GM23338 (cell line): Measurements from ENCODE around the gene CTAG2. TPM values are rescaled to one million over a fixed set of nuclear protein-coding genes. Genes with fewer than 3 reads are reported as not detected.

Experiments
- ATAC-seq: fragments of 200-7000 bp; cut with Tn5 transposase; 3 replicates; pipeline ENCODE4 v1.9.1; 2020
- DNase-seq: peaks from one replicate; pipeline ENCODE4 v3.0.0-alpha.2; 2015; ENCODE audit warnings: low spot score
- H2AFZ ChIP-seq: fragments of 200-600 bp; sonication (generic); 2 replicates; pipeline ENCODE4 v1.8.0; 2016; ENCODE audit warnings: antibody characterized with exemption, mild to moderate bottlenecking, moderate library complexity
- H3F3A ChIP-seq: fragments of 200-600 bp; sonication (generic); replicated peaks from 2 replicates; pipeline ENCODE4 v1.8.0; 2017; ENCODE audit warnings: antibody characterized with exemption, mixed run types, low read depth
- H3K27ac ChIP-seq: fragments of 200-600 bp; sonication (generic); 2 replicates; pipeline ENCODE4 v1.6.1; 2016; ENCODE audit warnings: low read depth
- H3K27me3 ChIP-seq: fragments of 200-600 bp; sonication (generic); 2 replicates; pipeline ENCODE4 v1.8.0; 2016; ENCODE audit warnings: mild to moderate bottlenecking, mixed run types, moderate library complexity; ENCODE audit not compliant: insufficient read depth
- H3K36me3 ChIP-seq: fragments of 200-600 bp; sonication (generic); 2 replicates; pipeline ENCODE4 v1.8.0; 2016; ENCODE audit warnings: mild to moderate bottlenecking; ENCODE audit not compliant: insufficient read depth
- H3K4me1 ChIP-seq: fragments of 200-600 bp; sonication (generic); 2 replicates; pipeline ENCODE4 v1.8.0; 2016; ENCODE audit warnings: mild to moderate bottlenecking, moderate library complexity; ENCODE audit not compliant: insufficient read depth
- H3K4me2 ChIP-seq: fragments of 200-600 bp; sonication (generic); 2 replicates; pipeline ENCODE4 v1.7.1; 2017; ENCODE audit warnings: mixed run types
- H3K4me3 ChIP-seq: fragments of 200-600 bp; sonication (generic); 2 replicates; pipeline ENCODE4 v1.6.1; 2016; ENCODE audit warnings: mixed run types
- H3K79me2 ChIP-seq: fragments of 200-600 bp; sonication (generic); replicated peaks from 2 replicates; pipeline ENCODE4 v1.8.0; 2017; ENCODE audit warnings: mild to moderate bottlenecking; ENCODE audit not compliant: insufficient read depth
- H3K9me2 ChIP-seq: fragments of 200-600 bp; sonication (generic); 2 replicates; pipeline ENCODE4 v1.8.0; 2017; ENCODE audit not compliant: insufficient read depth
- H4K20me1 ChIP-seq: fragments of 200-600 bp; sonication (generic); replicated peaks from 2 replicates; pipeline ENCODE4 v1.8.0; 2017; ENCODE audit warnings: mild to moderate bottlenecking; ENCODE audit not compliant: insufficient read depth
- H3K27ac Mint-ChIP-seq: 2 replicates; pipeline ENCODE4 v1.8.0; 2020; ENCODE audit warnings: inconsistent platforms, mild to moderate bottlenecking, moderate library complexity, mixed read lengths
- H3K27me3 Mint-ChIP-seq: 3 replicates; pipeline ENCODE4 v1.8.0; 2022; ENCODE audit warnings: low read depth, mild to moderate bottlenecking, moderate library complexity, mixed read lengths, inconsistent platforms; ENCODE audit not compliant: insufficient read depth, poor library complexity
- H3K36me3 Mint-ChIP-seq: 3 replicates; pipeline ENCODE4 v1.8.0; 2021; ENCODE audit warnings: low read depth, mild to moderate bottlenecking, inconsistent platforms, moderate library complexity, mixed read lengths
- H3K4me1 Mint-ChIP-seq: 3 replicates; pipeline ENCODE4 v1.8.0; 2020; ENCODE audit warnings: mild to moderate bottlenecking, inconsistent platforms, mixed read lengths
- H3K4me3 Mint-ChIP-seq: 3 replicates; pipeline ENCODE4 v1.8.0; 2021; ENCODE audit warnings: moderate library complexity, mild to moderate bottlenecking, inconsistent platforms, mixed read lengths
- H3K9me3 Mint-ChIP-seq: 3 replicates; pipeline ENCODE4 v1.8.0; 2020; ENCODE audit warnings: moderate library complexity, mild to moderate bottlenecking, inconsistent platforms, mixed read lengths
- CREB1 ChIP-seq: fragments of 250-450 bp; sonication (Bioruptor Pico); IDR thresholded peaks from 2 replicates; pipeline ENCODE4 v1.5.0; 2020; ENCODE audit warnings: low read depth, mild to moderate bottlenecking, moderate library complexity
- EZH2 ChIP-seq: fragments of 200-600 bp; sonication (generic); IDR thresholded peaks from one replicate; pipeline ENCODE4 v1.8.0; 2017; ENCODE audit warnings: antibody characterized with exemption, mild to moderate bottlenecking, low read depth; ENCODE audit not compliant: unreplicated experiment
- EZH2phosphoT487 ChIP-seq: fragments of 200-600 bp; sonication (generic); IDR thresholded peaks from one replicate; pipeline ENCODE4 v1.8.1; 2018; ENCODE audit warnings: antibody characterized with exemption; ENCODE audit not compliant: unreplicated experiment
- JUNB ChIP-seq: IDR thresholded peaks from one replicate; pipeline ENCODE4 v1.6.1; 2016; ENCODE audit warnings: antibody characterized with exemption; ENCODE audit not compliant: unreplicated experiment
- NANOG ChIP-seq: IDR thresholded peaks from 2 replicates; pipeline ENCODE4 v1.6.1; 2016; ENCODE audit warnings: antibody characterized with exemption, borderline replicate concordance
- POLR2AphosphoS5 ChIP-seq: IDR thresholded peaks from 2 replicates; pipeline ENCODE4 v1.6.1; 2016; ENCODE audit warnings: antibody characterized with exemption, low read depth
- STAT1 ChIP-seq: IDR thresholded peaks from one replicate; pipeline ENCODE4 v1.6.1; 2016; ENCODE audit warnings: antibody characterized with exemption; ENCODE audit not compliant: unreplicated experiment
- ZNF114 ChIP-seq: fragments of 250-450 bp; sonication (Bioruptor Pico); IDR thresholded peaks from 2 replicates; pipeline ENCODE4 v1.5.0; 2020; ENCODE audit warnings: mild to moderate bottlenecking, moderate library complexity
- ZNF331 ChIP-seq: fragments of 250-450 bp; sonication (Bioruptor Pico); IDR thresholded peaks from 2 replicates; pipeline ENCODE4 v1.5.0; 2020; ENCODE audit warnings: low read depth, mild to moderate bottlenecking, moderate library complexity
- polyA plus RNA-seq: library from polyadenylated mRNA; unstranded; fragments of >200 nt; fragmentation: Nextera tagmentation; extraction: Ambion mirVana; gene quantifications from 2 replicates; pipeline ENCODE4 v1.2.1, GENCODE V29; 2016
- total RNA-seq: library from RNA; depleted of rRNA; stranded (reverse); fragments of >200 nt; shearing (Covaris generic); gene quantifications from 2 replicates; pipeline ENCODE4 v1.2.3, GENCODE V29; 2014
- TF ChIP-seq, protein P1 (sequence below): IDR thresholded peaks from 2 replicates; pipeline ENCODE4 v1.6.1; 2016; ENCODE audit warnings: antibody characterized with exemption
- TF ChIP-seq, protein P2 (sequence below): IDR thresholded peaks from one replicate; pipeline ENCODE4 v1.6.1; 2018; ENCODE audit warnings: antibody characterized with exemption; ENCODE audit not compliant: unreplicated experiment
- TF ChIP-seq, protein P3 (sequence below): fragments of 250-450 bp; sonication (Bioruptor Pico); IDR thresholded peaks from 2 replicates; pipeline ENCODE4 v1.5.0; 2020; ENCODE audit warnings: mild to moderate bottlenecking, moderate library complexity
- TF ChIP-seq, protein P4 (sequence below), 2 experiments: fragments of 200-600 bp in 1 of 2; sonication (generic) in 1 of 2; conservative IDR thresholded peaks; 2 replicates each; pipeline versions ENCODE4 v1.5.1 to v1.6.1; 2016 to 2017; ENCODE audit warnings: antibody characterized with exemption in 2 of 2, low read depth in 2 of 2, mild to moderate bottlenecking in 2 of 2, moderate library complexity in 1 of 2

CTAG2 gene
- total and polyA plus RNA-seq, 2 experiments from 2014 or later: 0.87 TPM; not detected in 1

DNA sequence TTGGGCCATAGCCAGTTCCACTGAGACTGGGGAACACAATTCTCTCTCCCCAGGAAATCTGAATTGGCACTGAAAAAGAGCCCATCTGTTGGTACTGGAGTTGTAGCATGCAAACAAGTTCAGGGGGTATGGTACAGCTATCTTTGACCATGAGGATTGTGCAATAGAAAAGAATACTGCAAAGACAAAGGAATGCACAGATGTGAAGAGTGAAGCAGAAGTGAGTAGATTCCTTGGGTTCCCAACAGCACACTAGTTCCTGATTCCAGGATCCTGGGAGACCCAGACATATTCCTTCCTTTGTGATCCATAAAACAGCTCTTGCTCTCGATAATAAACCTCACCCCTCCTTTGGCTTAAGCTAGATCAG, 43.3 kb upstream of the CTAG2 start:
- Histone ChIP-seq H3K36me3 (no peaks in the 10 kb centered on the region), H3K4me1 (peaks cover 6% of the 10 kb centered on the region; the same call in 1 of the 2 replicates), H3K4me3 (no peak overlapping the region), H3K27me3 (no peaks in the 10 kb centered on the region), H3K27ac (no peak overlapping the region), H3K4me2 (no peak overlapping the region), H3F3A (no peaks in the 10 kb centered on the region), H3K79me2 (no peaks in the 10 kb centered on the region), H3K9me2 (0 out of 2 replicates have a peak, but pooled peaks cover 2% of the 10 kb centered on the region), H2AFZ (no peak overlapping the region), H4K20me1 (no peaks in the 10 kb centered on the region)
- TF ChIP-seq NANOG (no peak), ZNF114 (CRISPR knock-in tag) (no peak), ZNF331 (CRISPR knock-in tag) (no peak), JUNB (no peak), CREB1 (CRISPR knock-in tag) (no peak), EZH2 (no peak), POLR2AphosphoS5 (no peak), EZH2phosphoT487 (no peak), STAT1 (no peak)
- TF ChIP-seq, protein P1, sequence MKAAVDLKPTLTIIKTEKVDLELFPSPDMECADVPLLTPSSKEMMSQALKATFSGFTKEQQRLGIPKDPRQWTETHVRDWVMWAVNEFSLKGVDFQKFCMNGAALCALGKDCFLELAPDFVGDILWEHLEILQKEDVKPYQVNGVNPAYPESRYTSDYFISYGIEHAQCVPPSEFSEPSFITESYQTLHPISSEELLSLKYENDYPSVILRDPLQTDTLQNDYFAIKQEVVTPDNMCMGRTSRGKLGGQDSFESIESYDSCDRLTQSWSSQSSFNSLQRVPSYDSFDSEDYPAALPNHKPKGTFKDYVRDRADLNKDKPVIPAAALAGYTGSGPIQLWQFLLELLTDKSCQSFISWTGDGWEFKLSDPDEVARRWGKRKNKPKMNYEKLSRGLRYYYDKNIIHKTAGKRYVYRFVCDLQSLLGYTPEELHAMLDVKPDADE: no peak
- TF ChIP-seq, protein P2, sequence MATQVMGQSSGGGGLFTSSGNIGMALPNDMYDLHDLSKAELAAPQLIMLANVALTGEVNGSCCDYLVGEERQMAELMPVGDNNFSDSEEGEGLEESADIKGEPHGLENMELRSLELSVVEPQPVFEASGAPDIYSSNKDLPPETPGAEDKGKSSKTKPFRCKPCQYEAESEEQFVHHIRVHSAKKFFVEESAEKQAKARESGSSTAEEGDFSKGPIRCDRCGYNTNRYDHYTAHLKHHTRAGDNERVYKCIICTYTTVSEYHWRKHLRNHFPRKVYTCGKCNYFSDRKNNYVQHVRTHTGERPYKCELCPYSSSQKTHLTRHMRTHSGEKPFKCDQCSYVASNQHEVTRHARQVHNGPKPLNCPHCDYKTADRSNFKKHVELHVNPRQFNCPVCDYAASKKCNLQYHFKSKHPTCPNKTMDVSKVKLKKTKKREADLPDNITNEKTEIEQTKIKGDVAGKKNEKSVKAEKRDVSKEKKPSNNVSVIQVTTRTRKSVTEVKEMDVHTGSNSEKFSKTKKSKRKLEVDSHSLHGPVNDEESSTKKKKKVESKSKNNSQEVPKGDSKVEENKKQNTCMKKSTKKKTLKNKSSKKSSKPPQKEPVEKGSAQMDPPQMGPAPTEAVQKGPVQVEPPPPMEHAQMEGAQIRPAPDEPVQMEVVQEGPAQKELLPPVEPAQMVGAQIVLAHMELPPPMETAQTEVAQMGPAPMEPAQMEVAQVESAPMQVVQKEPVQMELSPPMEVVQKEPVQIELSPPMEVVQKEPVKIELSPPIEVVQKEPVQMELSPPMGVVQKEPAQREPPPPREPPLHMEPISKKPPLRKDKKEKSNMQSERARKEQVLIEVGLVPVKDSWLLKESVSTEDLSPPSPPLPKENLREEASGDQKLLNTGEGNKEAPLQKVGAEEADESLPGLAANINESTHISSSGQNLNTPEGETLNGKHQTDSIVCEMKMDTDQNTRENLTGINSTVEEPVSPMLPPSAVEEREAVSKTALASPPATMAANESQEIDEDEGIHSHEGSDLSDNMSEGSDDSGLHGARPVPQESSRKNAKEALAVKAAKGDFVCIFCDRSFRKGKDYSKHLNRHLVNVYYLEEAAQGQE: no peak
- TF ChIP-seq, protein P3, sequence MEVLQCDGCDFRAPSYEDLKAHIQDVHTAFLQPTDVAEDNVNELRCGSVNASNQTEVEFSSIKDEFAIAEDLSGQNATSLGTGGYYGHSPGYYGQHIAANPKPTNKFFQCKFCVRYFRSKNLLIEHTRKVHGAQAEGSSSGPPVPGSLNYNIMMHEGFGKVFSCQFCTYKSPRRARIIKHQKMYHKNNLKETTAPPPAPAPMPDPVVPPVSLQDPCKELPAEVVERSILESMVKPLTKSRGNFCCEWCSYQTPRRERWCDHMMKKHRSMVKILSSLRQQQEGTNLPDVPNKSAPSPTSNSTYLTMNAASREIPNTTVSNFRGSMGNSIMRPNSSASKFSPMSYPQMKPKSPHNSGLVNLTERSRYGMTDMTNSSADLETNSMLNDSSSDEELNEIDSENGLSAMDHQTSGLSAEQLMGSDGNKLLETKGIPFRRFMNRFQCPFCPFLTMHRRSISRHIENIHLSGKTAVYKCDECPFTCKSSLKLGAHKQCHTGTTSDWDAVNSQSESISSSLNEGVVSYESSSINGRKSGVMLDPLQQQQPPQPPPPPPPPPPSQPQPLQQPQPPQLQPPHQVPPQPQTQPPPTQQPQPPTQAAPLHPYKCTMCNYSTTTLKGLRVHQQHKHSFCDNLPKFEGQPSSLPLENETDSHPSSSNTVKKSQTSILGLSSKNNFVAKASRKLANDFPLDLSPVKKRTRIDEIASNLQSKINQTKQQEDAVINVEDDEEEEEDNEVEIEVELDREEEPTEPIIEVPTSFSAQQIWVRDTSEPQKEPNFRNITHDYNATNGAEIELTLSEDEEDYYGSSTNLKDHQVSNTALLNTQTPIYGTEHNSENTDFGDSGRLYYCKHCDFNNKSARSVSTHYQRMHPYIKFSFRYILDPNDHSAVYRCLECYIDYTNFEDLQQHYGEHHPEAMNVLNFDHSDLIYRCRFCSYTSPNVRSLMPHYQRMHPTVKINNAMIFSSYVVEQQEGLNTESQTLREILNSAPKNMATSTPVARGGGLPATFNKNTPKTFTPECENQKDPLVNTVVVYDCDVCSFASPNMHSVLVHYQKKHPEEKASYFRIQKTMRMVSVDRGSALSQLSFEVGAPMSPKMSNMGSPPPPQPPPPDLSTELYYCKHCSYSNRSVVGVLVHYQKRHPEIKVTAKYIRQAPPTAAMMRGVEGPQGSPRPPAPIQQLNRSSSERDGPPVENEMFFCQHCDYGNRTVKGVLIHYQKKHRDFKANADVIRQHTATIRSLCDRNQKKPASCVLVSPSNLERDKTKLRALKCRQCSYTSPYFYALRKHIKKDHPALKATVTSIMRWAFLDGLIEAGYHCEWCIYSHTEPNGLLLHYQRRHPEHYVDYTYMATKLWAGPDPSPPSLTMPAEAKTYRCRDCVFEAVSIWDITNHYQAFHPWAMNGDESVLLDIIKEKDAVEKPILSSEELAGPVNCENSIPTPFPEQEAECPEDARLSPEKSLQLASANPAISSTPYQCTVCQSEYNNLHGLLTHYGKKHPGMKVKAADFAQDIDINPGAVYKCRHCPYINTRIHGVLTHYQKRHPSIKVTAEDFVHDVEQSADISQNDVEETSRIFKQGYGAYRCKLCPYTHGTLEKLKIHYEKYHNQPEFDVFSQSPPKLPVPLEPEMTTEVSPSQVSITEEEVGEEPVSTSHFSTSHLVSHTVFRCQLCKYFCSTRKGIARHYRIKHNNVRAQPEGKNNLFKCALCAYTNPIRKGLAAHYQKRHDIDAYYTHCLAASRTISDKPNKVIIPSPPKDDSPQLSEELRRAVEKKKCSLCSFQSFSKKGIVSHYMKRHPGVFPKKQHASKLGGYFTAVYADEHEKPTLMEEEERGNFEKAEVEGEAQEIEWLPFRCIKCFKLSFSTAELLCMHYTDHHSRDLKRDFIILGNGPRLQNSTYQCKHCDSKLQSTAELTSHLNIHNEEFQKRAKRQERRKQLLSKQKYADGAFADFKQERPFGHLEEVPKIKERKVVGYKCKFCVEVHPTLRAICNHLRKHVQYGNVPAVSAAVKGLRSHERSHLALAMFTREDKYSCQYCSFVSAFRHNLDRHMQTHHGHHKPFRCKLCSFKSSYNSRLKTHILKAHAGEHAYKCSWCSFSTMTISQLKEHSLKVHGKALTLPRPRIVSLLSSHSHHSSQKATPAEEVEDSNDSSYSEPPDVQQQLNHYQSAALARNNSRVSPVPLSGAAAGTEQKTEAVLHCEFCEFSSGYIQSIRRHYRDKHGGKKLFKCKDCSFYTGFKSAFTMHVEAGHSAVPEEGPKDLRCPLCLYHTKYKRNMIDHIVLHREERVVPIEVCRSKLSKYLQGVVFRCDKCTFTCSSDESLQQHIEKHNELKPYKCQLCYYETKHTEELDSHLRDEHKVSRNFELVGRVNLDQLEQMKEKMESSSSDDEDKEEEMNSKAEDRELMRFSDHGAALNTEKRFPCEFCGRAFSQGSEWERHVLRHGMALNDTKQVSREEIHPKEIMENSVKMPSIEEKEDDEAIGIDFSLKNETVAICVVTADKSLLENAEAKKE (CRISPR knock-in tag): no peak
- TF ChIP-seq, protein P4, sequence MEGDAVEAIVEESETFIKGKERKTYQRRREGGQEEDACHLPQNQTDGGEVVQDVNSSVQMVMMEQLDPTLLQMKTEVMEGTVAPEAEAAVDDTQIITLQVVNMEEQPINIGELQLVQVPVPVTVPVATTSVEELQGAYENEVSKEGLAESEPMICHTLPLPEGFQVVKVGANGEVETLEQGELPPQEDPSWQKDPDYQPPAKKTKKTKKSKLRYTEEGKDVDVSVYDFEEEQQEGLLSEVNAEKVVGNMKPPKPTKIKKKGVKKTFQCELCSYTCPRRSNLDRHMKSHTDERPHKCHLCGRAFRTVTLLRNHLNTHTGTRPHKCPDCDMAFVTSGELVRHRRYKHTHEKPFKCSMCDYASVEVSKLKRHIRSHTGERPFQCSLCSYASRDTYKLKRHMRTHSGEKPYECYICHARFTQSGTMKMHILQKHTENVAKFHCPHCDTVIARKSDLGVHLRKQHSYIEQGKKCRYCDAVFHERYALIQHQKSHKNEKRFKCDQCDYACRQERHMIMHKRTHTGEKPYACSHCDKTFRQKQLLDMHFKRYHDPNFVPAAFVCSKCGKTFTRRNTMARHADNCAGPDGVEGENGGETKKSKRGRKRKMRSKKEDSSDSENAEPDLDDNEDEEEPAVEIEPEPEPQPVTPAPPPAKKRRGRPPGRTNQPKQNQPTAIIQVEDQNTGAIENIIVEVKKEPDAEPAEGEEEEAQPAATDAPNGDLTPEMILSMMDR (conservative IDR thresholded peaks at IDR 0.05; ENCODE audit: low read depth in 2 of 2): no peak
- Mint-ChIP-seq H3K9me3 (no peaks in the 10 kb centered on the region), H3K27ac (no peak overlapping the region), H3K4me3 (no peak overlapping the region), H3K27me3 (peaks cover 5% of the 10 kb centered on the region), H3K36me3 (no peaks in the 10 kb centered on the region), H3K4me1 (peaks cover 14% of the 10 kb centered on the region)
- ATAC-seq (no peak), DNase-seq (no peak)
